GM18507 (cell line): Measurements from ENCODE around the gene UTS2R.
"Not testable (repeated sequence)": the region's sequence is repeated elsewhere in the genome, so short reads cannot be mapped to it uniquely, and the experiment has no call there.

Experiments used
- DNase-seq: peaks from one replicate; pipeline ENCODE4 v3.0.0; 2011; ENCODE audit warnings: low read depth; ENCODE audit not compliant: insufficient read length; ENCODE audit errors: extremely low spot score
- FAIRE-seq: peaks from 2 replicates; lab custom pipeline; 2011; peaks lifted over from hg19 to GRCh38; lab: Jason Lieb, UNC

The UTS2R gene

DNA sequence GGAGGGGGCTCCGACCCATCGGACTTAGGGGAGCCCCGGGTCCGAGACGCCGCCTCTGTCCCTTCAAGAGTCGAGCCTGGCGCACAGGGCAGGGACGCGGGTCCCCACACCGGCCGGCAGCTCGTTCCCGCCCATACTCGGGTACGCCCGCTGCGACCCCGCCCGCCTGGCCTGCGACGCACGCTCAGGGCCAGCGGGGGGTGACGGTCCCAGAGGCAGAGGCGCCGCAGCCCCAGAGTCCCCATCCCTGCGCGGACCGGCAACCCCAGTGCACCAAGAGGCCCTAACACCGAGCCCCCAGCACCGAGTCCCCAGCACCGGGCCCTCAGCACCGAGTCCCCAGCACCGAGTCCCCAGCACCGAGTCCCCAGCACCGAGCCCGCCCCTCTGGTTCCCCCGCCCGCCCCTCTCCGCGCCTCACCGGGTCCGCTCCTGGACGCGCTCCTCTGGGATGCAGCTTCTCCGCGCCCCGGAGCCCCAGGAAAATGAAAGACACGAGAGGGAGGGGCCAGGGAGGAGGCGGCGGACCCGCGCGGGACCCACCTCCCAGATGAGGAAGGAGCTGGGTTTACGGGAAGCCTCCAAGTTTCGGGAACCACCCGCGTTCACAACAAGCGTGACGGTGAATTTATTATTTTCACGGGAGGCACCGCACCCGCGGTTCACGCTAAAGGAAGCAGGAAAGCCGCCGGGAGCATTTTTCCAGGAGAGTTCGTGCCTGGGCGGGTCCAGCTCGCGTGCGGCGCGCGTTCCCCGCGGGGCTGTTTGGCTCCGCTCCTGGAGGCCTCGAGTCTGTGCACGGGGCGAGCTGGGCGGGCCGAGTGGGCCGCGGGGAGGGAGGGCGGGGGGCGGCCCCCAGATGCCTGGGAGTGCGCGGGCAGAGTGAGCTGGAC, 38.0 kb upstream of the UTS2R start, which contains the start of gene SECTM1:
TSS of gene SECTM1 (minus strand) at position 488 of the 893 bp plus-strand sequence. CDS start 6,526 bp downstream, outside the sequence.
- no peak for FAIRE-seq
- no peak for DNase-seq

DNA sequence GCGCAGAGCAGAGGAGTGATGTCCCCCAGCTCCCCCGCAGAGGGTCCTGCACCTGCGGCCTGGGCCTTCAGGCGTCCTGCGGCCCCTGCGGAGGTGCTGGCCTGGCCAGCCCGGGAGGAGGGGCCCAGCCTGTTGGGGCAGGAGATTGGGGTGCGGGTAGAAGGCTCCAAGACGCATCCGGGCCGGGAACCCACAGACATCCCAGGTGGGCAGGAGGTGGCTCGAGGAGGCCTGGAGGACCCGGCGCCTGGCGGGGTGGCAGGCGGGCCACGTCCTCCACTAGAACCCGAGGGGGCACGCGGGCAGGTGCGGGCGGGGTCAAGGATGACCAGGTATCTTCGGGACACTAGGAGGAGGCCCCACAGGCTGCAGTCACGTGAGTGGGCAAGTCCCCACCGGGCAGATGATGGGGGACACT, 37.4 kb upstream of the UTS2R start:
- FAIRE-seq (no peak), DNase-seq (no peak)

DNA sequence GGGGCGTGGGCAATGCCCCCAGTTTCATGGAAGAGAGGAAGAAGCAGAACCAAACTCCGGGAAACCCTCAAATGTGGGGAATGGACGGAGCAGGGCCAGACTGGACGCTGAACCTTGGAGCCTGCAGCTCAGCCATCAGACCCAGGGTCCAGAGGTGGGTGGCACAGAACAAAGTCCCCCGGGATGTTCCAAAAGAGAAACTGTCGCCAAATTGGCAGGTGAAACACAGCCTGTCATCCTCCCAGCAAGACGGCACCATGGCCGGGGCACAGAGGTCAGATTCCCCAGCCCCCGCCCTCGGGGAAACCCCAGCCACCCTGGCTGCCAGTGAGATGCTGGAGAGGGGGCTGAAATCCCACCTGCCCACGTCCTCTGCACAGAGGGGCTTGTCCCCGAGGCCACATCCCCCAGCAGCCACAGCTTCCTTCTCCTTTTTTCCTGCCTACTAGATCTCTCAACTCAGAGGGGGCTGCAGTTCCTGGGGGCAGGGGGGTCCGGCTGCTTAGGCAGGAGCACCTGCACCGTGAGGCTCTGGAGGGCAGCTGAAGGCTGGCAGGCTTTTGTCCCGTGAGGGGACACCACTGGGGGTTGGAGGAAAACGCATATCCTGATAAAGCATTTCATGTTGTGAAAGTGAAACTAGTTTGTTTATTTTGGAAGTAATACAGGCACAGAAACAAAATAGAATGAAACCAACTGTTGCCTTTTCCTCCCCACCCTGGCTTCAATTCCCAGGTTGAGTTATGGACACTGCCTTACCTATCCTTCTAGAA, 36.8 kb upstream of the UTS2R start:
- DNase-seq (no peak), FAIRE-seq (no peak)

DNA sequence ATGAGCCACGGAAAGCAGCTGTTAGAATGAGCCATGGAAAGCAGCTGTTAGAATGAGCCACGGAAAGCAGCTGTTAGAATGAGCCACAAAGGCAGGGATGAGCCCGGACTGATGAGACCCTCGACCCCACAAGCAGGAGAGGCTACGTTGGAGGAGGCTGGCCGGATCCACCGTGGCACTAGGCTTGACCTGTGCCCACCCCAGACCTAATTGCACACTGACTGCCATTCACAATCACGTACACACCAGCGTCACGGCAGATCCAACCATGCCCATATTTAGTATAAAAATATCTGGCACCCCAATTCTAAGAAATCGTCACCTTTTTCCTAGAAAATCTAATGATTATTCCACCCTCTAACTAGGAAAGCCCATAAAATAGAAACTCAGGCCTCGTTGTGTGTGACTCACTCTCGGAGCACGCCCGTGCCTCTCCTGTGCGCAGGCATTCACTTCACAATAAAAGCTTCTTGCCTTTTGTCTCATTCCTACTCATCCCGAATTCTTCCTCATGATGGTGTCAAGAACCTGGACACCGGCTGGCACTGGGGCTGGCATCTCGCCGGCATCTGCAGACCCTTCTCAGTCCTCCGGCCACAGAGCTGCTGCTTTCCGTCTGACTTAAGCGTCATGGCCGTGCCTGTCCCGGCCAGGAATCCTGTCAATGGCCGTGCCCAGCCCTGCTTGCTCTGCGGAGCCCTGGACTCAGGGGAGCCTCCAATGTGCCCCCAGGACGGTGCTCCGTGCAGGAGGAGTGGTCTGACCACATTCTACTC, 32.5 kb upstream of the UTS2R start:
- FAIRE-seq (no peak), DNase-seq (no peak)

DNA sequence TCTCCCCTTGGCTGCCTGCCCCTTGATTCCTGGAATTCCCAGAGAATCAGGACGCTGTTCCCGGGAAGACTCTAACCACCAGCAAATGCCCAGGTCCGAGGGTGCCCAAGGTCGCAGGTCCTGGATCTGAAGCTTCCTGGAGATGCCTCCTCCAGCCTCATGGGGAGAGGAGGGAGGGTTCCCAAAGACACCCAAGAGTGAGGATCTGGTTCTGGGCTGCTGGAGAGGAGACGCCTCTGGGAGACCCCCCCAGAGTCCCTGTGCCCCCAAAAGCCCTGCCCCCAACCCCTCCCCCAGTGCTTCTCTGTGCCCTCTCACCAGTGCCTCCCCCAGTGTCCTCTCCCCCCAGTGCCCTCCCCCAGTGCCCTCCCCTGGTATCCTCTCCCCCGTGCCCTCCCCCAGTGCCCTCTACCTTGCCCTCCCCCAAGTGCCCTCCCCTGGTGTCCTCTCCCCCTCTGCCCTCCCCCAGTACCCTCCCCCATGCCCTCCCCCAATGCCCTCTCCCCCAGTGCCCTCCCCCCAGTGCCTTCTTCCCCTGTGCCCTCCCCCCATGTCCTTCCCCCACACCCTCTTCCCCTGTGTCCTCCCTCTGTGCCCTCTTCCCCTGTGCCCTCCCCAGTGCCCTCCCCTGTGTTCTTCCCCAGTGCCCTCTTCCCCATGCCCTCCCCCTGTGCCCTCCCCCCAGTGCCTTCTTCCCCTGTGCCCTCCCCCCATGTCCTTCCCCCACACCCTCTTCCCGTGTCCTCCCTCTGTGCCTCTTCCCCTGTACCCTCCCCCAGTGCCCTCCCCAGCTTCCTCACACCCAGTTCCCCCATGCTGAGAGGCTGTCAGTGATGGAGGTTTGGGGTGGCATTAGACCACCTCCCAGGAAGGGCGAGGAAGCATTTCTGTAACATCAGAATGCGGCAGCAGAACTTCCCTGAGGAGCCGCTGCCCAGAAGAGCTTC, 31.7 kb upstream of the UTS2R start:
- no peak for FAIRE-seq
- no peak for DNase-seq

DNA sequence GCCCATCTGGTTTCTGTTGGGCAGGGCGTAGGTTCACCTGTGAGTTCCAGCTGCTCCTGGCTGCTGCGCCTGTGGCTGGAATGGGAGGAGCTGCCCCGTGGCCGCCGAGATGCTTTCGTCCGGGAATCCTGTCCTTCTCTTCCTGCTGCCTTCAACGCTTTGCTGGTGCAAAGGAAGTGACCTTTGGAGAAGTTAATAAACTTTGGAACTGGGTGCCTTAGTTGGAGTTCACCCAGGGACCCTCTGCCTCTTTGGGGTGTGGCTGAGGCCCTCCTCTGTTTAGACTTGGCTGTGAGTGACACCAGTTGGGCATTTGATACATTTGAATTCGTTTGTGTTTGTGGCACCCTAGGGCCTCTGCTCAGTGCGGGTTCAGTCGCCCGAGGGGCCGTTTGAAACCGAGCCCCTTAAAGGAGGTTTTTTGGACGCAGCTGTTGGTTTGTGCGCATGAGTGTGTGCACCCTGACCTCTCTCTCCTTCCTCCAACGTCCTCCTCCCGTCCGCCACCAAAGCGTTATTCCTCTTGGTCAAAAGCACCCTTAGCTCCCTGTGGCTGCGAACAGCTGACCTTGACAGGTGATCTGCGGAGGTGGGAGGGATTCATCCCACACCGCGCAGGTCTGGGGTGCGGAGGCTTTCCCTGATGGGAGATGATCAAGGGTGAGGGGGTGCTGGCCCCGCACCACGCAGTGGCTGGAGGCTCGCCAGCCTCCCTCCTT, 29.0 kb upstream of the UTS2R start:
- DNase-seq (no peak), FAIRE-seq (no peak)

DNA sequence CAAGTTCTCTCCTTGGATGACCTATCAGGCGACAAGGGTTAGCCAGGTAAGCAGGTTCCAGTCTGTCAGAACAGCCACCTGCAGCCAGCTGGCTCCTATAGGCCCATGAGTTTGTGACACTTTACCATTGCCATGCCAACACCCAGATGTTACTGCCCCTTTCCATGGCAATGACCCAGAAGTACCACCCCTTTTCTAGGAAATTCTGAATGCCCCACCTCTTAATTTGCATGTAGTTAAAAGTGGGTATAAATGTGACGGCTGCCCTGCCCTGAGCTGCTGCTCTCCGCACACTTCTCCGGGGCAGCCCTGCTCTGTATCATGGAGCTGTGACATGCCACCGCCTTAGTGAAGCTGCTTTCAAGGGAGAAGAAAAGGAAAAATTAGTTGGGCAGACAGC, 28.0 kb upstream of the UTS2R start:
- DNase-seq (no peak), FAIRE-seq (no peak)

DNA sequence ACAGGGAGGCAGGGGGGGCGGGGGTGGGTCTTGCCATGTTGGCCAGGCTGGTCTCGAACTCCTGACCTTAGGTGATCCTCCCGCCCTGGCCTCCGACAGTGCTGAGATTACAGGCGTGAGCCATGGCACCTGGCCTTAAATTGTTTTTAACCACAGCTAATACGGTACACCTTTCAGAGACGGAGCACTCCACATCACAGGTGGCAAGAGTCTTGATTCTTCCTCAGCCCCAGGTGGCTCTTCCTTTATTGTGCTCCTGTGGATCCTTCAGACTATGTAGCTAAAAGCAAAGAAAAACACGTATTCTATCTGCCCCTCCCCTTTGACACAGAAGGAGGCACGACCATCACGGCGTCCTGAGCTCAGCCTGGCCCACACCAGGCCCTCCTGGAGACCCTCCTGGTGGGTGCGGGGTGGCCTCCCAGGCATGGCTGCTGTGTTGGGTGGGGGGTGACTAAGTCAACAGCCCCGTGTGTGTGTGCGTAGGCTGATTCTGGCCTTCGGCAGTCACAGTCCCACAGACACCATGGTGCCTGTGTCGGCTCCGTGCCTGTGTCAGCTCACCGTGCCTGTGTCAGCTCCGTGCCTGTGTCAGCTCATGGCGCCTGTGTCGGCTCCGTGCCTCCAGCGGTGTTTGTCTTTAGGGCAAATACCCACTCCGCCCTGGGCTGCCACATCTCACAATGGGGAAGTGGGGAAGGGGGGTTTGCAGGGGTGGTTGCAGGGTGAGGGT, 27.2 kb upstream of the UTS2R start:
- DNase-seq (no peak), FAIRE-seq (no peak)

DNA sequence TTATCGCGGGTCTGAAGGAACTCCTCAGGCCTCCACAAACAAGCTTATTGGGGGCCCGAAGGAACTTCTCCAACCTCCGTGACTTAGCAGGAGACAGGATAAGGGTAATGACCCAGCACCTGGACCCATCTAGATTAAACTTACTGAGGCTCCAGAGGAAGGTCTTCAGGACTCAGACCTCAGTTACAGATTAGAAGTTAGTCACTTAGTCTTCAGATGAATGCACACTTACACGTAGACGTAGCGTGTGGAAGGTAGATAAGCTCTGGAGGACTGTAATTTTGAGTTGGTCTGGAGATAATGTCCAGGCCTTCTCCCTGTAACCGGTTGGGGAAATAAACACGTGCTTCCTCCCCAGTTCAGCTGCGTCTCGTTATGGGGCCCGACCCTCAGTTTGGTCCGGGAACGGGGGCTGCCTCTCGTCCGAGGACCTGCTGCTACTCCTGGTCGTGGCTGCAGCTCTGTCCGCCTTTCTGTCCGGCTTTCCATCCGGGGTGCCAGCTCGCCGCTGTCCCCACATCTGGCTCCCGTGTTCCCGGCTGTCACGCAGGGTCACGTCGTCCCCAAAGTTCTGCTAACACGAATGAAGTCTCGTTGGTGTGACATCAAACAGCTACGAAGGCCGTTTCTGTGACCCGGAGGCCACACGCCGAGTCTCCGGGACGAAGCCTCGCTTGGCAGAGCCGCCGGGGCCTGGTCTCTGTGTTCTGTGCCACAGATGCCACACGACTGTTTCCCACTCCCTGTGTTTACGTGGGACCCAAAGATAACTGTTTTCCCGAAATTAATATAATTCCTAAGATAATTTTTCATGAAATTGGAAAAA, 26.2 kb upstream of the UTS2R start:
- no peak for DNase-seq
- FAIRE-seq = no peak

DNA sequence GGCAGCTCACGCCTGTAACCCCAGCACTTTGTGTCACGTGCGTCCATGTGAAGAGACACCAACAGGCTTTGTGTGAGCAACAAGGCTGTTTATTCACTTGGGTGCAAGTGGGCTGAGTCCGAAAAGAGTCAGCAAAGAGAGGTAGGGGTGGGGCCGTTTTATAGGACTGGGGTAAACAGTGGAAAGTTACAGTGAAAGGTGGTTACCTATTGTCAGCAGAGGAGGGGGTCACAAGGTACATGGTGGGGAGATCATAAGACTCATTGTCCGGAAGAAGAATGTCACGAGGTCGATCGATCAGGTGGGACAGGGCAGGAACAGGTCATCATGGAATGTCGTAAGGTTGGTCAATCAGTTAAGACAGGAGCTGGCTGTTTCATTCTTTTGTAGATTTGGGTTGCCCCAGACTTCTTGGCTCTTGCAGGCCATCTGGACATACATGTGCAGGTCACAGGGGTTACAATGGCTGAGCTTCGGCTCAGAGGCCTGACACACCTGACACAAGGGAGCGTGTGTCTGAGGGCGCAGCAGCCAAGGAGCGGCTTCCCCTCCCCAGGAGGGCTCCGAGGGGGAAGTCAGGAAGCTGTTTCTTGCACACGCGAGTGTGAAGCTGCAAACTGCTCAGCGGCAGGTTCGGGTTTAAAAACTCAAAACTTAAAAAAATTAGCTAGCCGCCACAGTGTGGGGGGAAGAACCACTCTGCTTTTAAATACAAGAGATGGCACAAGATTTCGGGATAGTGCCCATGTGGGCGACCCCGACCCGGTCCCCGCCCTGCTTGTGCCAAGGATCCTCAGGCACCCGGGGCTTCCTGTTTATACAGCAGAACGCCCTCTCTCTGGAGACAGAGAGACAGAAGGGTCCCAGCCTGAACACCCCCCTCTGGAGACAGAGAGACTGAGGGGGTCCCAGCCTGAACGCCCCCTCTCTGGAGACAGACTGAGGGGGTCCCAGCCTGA, 24.9 kb upstream of the UTS2R start:
- no peak for FAIRE-seq

DNA sequence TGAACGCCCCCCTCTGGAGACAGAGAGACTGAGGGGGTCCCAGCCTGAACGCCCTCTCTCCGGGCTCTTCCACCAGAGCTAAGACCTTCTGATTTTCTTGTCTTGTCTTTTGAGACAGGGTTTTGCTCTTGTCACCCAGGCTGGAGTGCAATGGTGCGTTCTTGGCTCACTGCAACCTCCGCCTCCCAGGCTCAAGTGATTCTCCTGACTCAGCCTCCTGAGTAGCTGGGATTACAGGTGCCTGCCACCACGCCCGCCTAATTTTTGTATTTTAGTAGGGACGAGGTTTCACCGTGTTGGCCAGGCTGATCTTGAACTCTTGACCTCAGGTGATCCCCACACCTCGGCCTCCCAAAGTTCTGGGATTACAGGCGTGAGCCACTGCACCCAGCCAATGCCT, 23.6 kb upstream of the UTS2R start:
- DNase-seq, FAIRE-seq: not testable (repeated sequence)

More for the DNA sequence above, 24.9 kb upstream of the UTS2R start:
- DNase-seq = no peak

DNA sequence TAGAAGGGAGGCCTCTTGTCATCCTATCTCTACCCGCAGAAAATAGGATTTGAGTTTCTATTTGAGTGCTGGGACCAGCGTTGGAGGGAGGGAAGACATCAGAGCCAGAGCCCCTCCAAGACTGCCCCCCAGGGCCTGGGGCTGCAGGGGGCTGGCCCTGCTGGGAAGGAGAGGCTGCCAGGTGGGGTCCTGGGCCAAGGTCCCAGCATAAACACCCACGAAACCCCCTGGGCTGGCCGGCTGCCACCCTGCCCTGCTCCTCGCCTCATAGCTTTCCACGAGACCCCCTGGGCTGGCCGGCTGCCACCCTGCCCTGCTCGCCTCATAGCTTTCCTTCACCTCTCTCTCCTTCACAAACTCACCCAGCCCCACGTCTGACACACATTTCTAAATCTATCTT, 23.1 kb upstream of the UTS2R start:
- DNase-seq (no peak), FAIRE-seq (no peak)

DNA sequence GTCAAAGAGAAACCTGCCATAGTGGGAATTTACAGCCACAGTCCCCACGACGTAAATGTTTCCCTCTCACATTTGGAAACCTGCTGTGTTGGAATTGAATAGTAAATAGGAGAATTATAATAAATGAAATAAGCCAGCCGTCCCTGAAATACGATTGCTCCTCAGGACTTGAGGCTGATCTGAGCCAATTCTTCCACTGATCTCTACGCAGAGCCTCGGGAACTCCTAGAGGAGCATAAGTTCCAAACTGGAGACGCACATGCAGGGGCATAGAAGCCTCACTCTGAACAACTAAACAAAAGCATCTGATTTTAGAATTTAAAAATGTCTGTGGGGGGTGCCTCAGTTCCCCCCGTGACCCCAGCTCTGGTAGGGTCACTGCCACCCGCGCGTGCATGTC, 22.7 kb upstream of the UTS2R start:
- FAIRE-seq = no peak
- DNase-seq = no peak

DNA sequence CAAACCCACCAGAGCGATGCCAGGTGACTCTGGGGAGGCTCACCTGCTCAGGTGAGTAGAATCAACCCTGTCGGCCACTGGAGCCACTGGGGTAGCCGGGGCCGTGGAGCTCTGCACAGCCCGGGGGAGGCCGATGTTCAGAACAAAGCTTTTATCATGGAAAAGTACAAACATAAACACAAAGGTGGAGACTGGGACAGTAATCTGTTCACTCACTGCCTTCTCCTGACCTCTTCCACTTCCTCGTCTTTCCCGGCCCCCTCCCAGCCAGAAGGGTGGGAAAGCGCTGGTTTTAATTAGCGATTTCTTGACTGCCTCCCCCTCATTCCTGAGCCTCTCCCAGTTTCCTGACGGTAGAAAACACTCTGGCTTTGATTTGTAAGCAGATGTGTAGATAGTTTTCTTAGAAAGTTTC, 22.3 kb upstream of the UTS2R start:
- DNase-seq (no peak), FAIRE-seq (no peak)

DNA sequence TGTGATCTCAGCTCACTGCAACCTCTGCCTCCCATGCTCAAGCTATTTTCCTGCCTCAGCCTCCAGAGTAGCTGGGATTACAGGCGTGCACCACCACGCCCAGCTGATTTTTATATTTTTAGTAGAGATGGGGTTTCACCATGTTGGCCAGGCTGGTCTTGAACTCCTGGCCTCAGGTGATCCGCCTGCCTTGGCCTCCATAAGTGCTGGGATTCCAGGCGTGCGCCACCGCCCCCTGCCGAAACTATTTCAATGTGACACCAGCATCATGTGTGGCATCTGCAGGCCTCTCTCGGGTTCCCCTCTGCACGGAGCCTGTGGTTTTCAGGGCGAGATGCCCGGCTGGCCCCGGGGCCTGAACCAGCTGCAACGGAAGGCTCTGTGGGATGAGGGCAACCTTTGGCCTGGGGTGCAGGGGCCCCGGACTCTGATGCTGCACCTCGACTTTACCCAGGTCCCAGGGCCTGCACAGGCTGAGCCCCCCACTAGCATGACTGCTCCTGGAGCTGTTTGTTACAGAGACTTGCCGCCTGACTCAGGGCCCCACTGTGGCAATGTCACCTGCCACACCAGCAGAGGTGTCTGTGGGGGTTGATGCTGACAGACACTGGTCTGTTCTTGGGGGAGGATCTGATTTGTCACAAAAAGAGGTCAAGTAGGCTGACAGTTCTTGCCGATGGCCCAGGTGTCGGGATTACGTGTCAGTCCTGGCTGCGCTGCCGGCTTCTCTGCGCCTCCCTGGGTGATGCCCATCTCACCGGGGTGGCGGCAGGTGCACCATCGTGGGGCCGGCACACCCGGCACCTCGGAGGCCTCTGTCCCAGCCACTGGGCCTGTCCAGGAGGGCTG, 21.2 kb upstream of the UTS2R start:
- FAIRE-seq (no peak), DNase-seq (no peak)
